A673 (cell line): ENCODE results near the gene ZBTB45. TPM values are rescaled to one million over a fixed set of nuclear protein-coding genes. Genes with fewer than 3 reads are reported as not detected.
"Not testable (repeated sequence)": the region's sequence is repeated elsewhere in the genome, so short reads cannot be mapped to it uniquely, and the experiment has no call there.

Source experiments
- BruUV-seq: library from RNA; stranded (reverse); fragments of 400-500 nt; replicated peaks from 2 replicates; lab custom pipeline; 2021; lab: Mats Ljungman, UMichigan
- CTCF ChIA-PET: fragments of 300-600 bp; sonication (Branson Sonifier 250); formaldehyde crosslinking; loops from one replicate; lab custom pipeline; 2022; ENCODE audit warnings: antibody characterized with exemption; lab: Charles Lee
- POLR2A ChIA-PET: fragments of 300-600 bp; sonication (Branson Sonifier 250); formaldehyde crosslinking; loops from one replicate; lab custom pipeline; 2022; ENCODE audit warnings: antibody characterized with exemption; ENCODE audit not compliant: low non-redundant PET; lab: Charles Lee
- DNase-seq: peaks from one replicate; pipeline ENCODE4 v3.0.0-alpha.2; 2015; ENCODE audit warnings: low spot score
- H3K27ac ChIP-seq: fragments of 200-600 bp; sonication (generic); 2 replicates; pipeline ENCODE4 v1.5.1; 2016; ENCODE audit warnings: mixed run types, low read depth, mild to moderate bottlenecking, mixed read lengths, antibody characterized with exemption, low read length; ENCODE audit not compliant: poor library complexity, severe bottlenecking
- H3K27me3 ChIP-seq: fragments of 200-600 bp; sonication (generic); replicated peaks from 2 replicates; pipeline ENCODE4 v1.6.1; 2017; ENCODE audit warnings: mixed run types, low read depth, mild to moderate bottlenecking, mixed read lengths, antibody characterized with exemption, low read length; ENCODE audit not compliant: insufficient read depth, poor library complexity
- H3K36me3 ChIP-seq: fragments of 200-600 bp; sonication (generic); 2 replicates; pipeline ENCODE4 v1.6.1; 2016; ENCODE audit warnings: mixed run types, mild to moderate bottlenecking, mixed read lengths, antibody characterized with exemption, low read length; ENCODE audit not compliant: insufficient read depth, poor library complexity, severe bottlenecking
- H3K4me1 ChIP-seq: fragments of 200-600 bp; sonication (generic); 2 replicates; pipeline ENCODE4 v1.6.1; 2017; ENCODE audit warnings: mixed run types, mild to moderate bottlenecking, mixed read lengths, antibody characterized with exemption, low read length; ENCODE audit not compliant: insufficient read depth, poor library complexity, severe bottlenecking
- H3K4me3 ChIP-seq: fragments of 200-600 bp; sonication (generic); 2 replicates; pipeline ENCODE4 v1.5.1; 2016; ENCODE audit warnings: low read depth, mixed run types, mild to moderate bottlenecking, mixed read lengths, low read length; ENCODE audit not compliant: poor library complexity, severe bottlenecking
- H3K9me3 ChIP-seq: fragments of 200-600 bp; sonication (generic); 2 replicates; pipeline ENCODE4 v1.6.1; 2016; ENCODE audit warnings: mixed run types, low read depth, mild to moderate bottlenecking, mixed read lengths, antibody characterized with exemption, low read length; ENCODE audit not compliant: poor library complexity, severe bottlenecking
- EZH2 ChIP-seq: fragments of 200-600 bp; sonication (generic); IDR thresholded peaks from 2 replicates; pipeline ENCODE4 v1.6.1; 2017; ENCODE audit warnings: borderline replicate concordance, low read depth, mild to moderate bottlenecking, mixed read lengths, antibody characterized with exemption, low read length; ENCODE audit not compliant: poor library complexity, severe bottlenecking
- intact Hi-C: fragments of 100-400 bp; cut with micrococcal nuclease; formaldehyde crosslinking; loops from one replicate; pipeline ENCODE4 v1.10.0; 2022; ENCODE audit not compliant: unreplicated experiment
- total RNA-seq: library from RNA; stranded (reverse); gene quantifications from 2 replicates; pipeline ENCODE4 v1.2.3, GENCODE V29; 2021
- TF ChIP-seq, protein P1 (sequence below): fragments of 300-800, 200-600 bp; sonication (generic); conservative IDR thresholded peaks from 2 replicates; pipeline ENCODE4 v1.5.1; 2017; ENCODE audit warnings: low read depth, mild to moderate bottlenecking, antibody characterized with exemption, low read length, moderate library complexity, mixed read lengths

ZBTB45 gene
- total RNA-seq, 1 experiment from 2014 or later = 25.0 TPM

DNA sequence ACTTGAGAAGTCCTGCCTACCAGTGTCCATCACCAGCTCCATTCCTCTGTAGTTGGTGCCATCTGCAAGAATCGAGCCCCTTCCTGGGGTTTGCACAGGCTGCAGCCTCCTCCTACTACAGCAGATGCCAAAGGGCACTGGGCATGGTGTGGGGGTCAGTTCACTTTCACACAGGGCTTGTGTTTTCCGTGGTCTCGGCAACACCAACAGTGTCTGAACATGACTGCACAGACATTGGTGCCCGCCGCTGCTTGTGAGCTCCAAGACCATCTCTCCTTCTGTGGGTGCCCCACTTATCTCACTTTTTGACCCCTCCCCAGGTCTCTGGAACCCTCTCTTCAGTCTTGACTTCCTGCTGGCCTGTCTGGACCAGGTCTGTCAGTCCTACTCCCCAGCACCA, 28.2 kb downstream of the ZBTB45 start:
- no peaks in the 10 kb centered on the region for H3K9me3 ChIP-seq
- TF ChIP-seq EZH2 = no peak
- TF ChIP-seq, protein P1, sequence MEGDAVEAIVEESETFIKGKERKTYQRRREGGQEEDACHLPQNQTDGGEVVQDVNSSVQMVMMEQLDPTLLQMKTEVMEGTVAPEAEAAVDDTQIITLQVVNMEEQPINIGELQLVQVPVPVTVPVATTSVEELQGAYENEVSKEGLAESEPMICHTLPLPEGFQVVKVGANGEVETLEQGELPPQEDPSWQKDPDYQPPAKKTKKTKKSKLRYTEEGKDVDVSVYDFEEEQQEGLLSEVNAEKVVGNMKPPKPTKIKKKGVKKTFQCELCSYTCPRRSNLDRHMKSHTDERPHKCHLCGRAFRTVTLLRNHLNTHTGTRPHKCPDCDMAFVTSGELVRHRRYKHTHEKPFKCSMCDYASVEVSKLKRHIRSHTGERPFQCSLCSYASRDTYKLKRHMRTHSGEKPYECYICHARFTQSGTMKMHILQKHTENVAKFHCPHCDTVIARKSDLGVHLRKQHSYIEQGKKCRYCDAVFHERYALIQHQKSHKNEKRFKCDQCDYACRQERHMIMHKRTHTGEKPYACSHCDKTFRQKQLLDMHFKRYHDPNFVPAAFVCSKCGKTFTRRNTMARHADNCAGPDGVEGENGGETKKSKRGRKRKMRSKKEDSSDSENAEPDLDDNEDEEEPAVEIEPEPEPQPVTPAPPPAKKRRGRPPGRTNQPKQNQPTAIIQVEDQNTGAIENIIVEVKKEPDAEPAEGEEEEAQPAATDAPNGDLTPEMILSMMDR = no peak
- H3K36me3 ChIP-seq = no peaks in the 10 kb centered on the region
- no TSS peak for BruUV-seq
- no peaks in the 10 kb centered on the region for H3K4me1 ChIP-seq
- DNase-seq = no peak
- POLR2A ChIA-PET = no interaction called here
- CTCF ChIA-PET = no interaction called here
- no peaks in the 10 kb centered on the region for H3K27me3 ChIP-seq
- intact Hi-C loops = no loop called here
- H3K4me3 ChIP-seq = no peak overlapping the region
- H3K27ac ChIP-seq = no peak overlapping the region

DNA sequence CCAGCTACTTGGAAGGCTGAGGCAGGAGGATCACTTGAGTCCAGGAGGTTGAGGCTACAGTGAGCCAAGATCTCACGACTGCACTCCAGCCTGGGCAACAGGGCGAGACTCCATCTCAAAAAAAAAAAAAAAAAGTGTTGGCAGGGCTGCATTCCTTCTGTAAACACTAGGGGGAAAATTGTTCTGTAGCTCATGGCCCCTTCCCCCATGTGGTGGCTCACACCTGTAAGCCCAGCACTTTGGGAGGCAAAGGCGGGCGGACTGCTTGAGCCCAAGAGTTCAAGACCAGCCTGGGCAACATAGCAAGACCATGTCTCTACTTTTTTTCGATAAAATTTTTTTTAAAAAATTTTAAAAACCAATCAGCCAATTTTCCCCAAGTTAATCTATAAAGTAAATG, 35.3 kb downstream of the ZBTB45 start:
- H3K4me1 ChIP-seq, DNase-seq, H3K9me3 ChIP-seq, CTCF ChIA-PET, BruUV-seq, H3K36me3 ChIP-seq, intact Hi-C loops, H3K27me3 ChIP-seq, H3K4me3 ChIP-seq, H3K27ac ChIP-seq: not testable (repeated sequence)
- POLR2A ChIA-PET = interaction anchor here (0.6 kb wide), 1 partner anchor 75 kb away, joined by 17 read pairs; no protein-coding TSS in a partner anchor

DNA sequence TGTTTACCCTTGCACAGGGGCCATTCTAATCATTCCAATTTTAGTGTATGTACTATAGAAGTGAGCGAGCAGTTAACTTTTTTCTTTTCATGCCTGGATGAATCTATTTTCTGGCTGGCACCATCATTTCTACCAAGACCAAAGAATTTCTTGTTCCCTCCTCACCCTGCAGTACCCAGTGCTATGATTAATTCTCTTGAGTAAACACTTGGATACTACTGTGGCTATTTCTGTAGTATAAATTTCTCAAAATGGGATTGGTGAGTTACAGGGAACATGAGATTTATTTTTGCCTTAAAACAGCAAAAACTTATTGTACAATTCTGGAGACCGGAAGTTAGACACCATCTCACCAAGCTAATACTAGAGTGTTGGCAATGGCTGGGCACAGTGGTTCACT, 35.8 kb downstream of the ZBTB45 start:
- no TSS peak for BruUV-seq
- no peaks in the 10 kb centered on the region for H3K4me1 ChIP-seq
- H3K27ac ChIP-seq = no peak overlapping the region
- ChIA-PET CTCF (no interaction called here), POLR2A (no interaction called here)
- H3K4me3 ChIP-seq = no peak overlapping the region
- H3K9me3 ChIP-seq = no peaks in the 10 kb centered on the region
- no peaks in the 10 kb centered on the region for H3K36me3 ChIP-seq
- DNase-seq = no peak
- TF ChIP-seq, protein P1 = no peak
- TF ChIP-seq EZH2 = no peak
- intact Hi-C loops = no loop called here
- no peaks in the 10 kb centered on the region for H3K27me3 ChIP-seq

DNA sequence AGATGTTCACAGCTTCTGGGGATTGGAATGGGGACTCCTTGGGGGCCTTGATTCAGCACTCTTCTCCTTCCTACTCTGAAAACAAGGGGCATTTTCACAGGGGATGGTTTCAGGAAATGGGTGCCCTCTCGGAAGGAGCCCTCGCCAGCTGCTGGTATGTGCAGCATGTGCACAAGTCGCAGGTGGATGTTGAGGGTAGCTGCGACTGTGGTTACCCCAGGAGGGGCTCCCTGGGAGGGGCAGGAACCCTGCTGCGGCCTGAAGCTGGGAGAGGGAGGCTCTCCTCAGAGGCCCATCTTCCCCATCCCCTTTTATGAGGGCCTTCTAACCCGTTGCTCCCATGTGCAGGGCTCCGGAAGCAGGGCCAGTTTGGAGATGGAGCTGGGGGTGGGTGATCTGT, 37.2 kb downstream of the ZBTB45 start:
- no TSS peak for BruUV-seq
- POLR2A ChIA-PET = no interaction called here

More for the DNA sequence above, 37.2 kb downstream of the ZBTB45 start:
- no peak for DNase-seq
- no peak for TF ChIP-seq EZH2
- TF ChIP-seq, protein P1 = no peak
- Histone ChIP-seq H3K27me3 (no peaks in the 10 kb centered on the region), H3K4me3 (no peak overlapping the region), H3K4me1 (no peaks in the 10 kb centered on the region), H3K27ac (no peak overlapping the region), H3K9me3 (no peaks in the 10 kb centered on the region), H3K36me3 (no peaks in the 10 kb centered on the region)
- intact Hi-C loops = no loop called here
- CTCF ChIA-PET = no interaction called here
